ENCODE measurements around the gene VAX1.

Gene VAX1

GRCh38 chr10:117143103-117143823, 5.2 kb upstream of the VAX1 start:
- TF ChIP-seq SIN3A (IDR thresholded peaks at IDR 0.05; ENCODE audit: borderline replicate concordance, insufficient read depth, low read length) (no peak), POLR2AphosphoS5 (IDR thresholded peaks at IDR 0.05; ENCODE audit: low read depth, low read length) (no peak)

- TF ChIP-seq POLR2AphosphoS5 (IDR thresholded peaks at IDR 0.05; ENCODE audit: low read depth, low read length) (no peak), TAF1 (IDR thresholded peaks at IDR 0.05; ENCODE audit: borderline replicate concordance, insufficient read depth, low read length) (no peak), SIN3A (IDR thresholded peaks at IDR 0.05; ENCODE audit: borderline replicate concordance, insufficient read depth, low read length) (no peak), FOXP2 (optimal IDR thresholded peaks at IDR 0.05; ENCODE audit: borderline replicate concordance, extremely low read depth, extremely low read length, insufficient read depth) (no peak)
- TF ChIP-seq, protein P1, sequence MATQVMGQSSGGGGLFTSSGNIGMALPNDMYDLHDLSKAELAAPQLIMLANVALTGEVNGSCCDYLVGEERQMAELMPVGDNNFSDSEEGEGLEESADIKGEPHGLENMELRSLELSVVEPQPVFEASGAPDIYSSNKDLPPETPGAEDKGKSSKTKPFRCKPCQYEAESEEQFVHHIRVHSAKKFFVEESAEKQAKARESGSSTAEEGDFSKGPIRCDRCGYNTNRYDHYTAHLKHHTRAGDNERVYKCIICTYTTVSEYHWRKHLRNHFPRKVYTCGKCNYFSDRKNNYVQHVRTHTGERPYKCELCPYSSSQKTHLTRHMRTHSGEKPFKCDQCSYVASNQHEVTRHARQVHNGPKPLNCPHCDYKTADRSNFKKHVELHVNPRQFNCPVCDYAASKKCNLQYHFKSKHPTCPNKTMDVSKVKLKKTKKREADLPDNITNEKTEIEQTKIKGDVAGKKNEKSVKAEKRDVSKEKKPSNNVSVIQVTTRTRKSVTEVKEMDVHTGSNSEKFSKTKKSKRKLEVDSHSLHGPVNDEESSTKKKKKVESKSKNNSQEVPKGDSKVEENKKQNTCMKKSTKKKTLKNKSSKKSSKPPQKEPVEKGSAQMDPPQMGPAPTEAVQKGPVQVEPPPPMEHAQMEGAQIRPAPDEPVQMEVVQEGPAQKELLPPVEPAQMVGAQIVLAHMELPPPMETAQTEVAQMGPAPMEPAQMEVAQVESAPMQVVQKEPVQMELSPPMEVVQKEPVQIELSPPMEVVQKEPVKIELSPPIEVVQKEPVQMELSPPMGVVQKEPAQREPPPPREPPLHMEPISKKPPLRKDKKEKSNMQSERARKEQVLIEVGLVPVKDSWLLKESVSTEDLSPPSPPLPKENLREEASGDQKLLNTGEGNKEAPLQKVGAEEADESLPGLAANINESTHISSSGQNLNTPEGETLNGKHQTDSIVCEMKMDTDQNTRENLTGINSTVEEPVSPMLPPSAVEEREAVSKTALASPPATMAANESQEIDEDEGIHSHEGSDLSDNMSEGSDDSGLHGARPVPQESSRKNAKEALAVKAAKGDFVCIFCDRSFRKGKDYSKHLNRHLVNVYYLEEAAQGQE (IDR thresholded peaks at IDR 0.05; ENCODE audit: insufficient read depth in 1 of 2, low read depth in 2 of 2, low read length in 2 of 2) = no peak
These were observed 2.4 kb upstream of the VAX1 start for GRCh38 chr10:117140525-117140902.

- no peak for TF ChIP-seq TAF1 (IDR thresholded peaks at IDR 0.05; ENCODE audit: borderline replicate concordance, insufficient read depth, low read length)
- TF ChIP-seq SIN3A (IDR thresholded peaks at IDR 0.05; ENCODE audit: borderline replicate concordance, insufficient read depth, low read length) = no peak
- TF ChIP-seq POLR2AphosphoS5 (IDR thresholded peaks at IDR 0.05; ENCODE audit: low read depth, low read length) = no peak
- TF ChIP-seq FOXP2 (optimal IDR thresholded peaks at IDR 0.05; ENCODE audit: borderline replicate concordance, extremely low read depth, extremely low read length, insufficient read depth) = no peak
- TF ChIP-seq, protein P1 (IDR thresholded peaks at IDR 0.05; ENCODE audit: insufficient read depth in 1 of 2, low read depth in 2 of 2, low read length in 2 of 2) = no peak
These were observed 1.8 kb upstream of the VAX1 start for GRCh38 chr10:117139581-117140524.

DNA sequence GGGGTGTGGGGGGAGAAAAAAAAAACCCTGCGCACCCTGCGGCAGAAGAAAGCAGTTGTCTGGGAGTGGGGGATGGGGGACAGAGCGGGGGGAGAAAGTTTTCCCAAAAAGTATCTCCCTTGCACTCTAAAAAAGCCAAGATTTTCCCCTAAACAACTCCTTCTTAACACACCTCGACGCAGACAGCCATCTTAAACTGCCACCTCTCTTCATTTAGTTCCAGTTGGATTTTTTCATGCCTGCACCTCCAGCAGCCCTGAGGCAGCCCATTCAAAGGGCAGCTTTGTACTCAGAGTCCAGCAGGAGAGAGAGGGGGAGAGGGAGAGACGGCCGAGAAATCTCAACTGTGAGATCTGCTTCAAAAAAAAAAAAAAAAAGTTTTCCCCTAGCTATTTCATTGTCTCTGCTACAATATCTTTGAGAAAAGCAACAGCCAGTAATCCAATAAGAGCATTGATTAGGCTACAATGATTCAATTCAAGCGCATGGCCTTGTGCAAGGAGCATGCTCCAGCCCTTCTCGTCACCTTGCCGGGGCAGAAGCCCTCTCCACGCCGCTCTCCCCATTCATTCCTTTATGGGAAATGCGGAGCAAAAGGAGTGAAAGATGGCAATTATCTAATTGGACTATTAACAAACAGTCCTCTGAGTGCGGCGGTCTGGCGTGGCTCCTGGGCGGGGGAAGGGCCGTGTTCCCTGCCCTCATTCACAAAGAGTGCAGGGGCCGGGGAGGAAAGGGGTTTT, 939 bp upstream of the VAX1 start:
- TF ChIP-seq SIN3A (IDR thresholded peaks at IDR 0.05; ENCODE audit: borderline replicate concordance, insufficient read depth, low read length) (no peak), FOXP2 (optimal IDR thresholded peaks at IDR 0.05; ENCODE audit: borderline replicate concordance, extremely low read depth, extremely low read length, insufficient read depth) (no peak), TAF1 (IDR thresholded peaks at IDR 0.05; ENCODE audit: borderline replicate concordance, insufficient read depth, low read length) (no peak), POLR2AphosphoS5 (IDR thresholded peaks at IDR 0.05; ENCODE audit: low read depth, low read length) (no peak)
- TF ChIP-seq, protein P1 (IDR thresholded peaks at IDR 0.05; ENCODE audit: insufficient read depth in 1 of 2, low read depth in 2 of 2, low read length in 2 of 2) = no peak
